HepG2 (cell line): ENCODE measurements around the gene HES1. TPM values are rescaled to one million over a fixed set of nuclear protein-coding genes. Genes with fewer than 3 reads are reported as not detected.

ENCODE experiments used
- GLI4 ChIP-seq: sonication (generic); formaldehyde crosslinking; IDR thresholded peaks from 2 replicates; pipeline ENCODE4 v1.5.1; 2020; ENCODE audit warnings: missing genetic modification reagents, mild to moderate bottlenecking, moderate library complexity, borderline replicate concordance
- HNF4A ChIP-seq: sonication (generic); formaldehyde crosslinking; IDR thresholded peaks from 2 replicates; pipeline ENCODE4 v1.4.0; 2020; ENCODE audit warnings: missing genetic modification reagents
- IKZF5 ChIP-seq: IDR thresholded peaks from 2 replicates; pipeline ENCODE4 v1.6.1; 2018; ENCODE audit warnings: missing genetic modification reagents, mild to moderate bottlenecking, missing compliant biosample characterization
- NKX3-1 ChIP-seq: sonication (generic); formaldehyde crosslinking; IDR thresholded peaks from 2 replicates; pipeline ENCODE4 v1.5.0; 2020; ENCODE audit warnings: missing genetic modification reagents
- STAG1 ChIP-seq: sonication (generic); formaldehyde crosslinking; IDR thresholded peaks from 2 replicates; pipeline ENCODE4 v1.4.0; 2020; ENCODE audit warnings: missing genetic modification reagents
- ZC3H4 ChIP-seq: sonication (generic); formaldehyde crosslinking; IDR thresholded peaks from 2 replicates; pipeline ENCODE4 v1.4.0; 2020; ENCODE audit warnings: missing genetic modification reagents, borderline replicate concordance
- ZFP37 ChIP-seq: sonication (generic); formaldehyde crosslinking; IDR thresholded peaks from 2 replicates; pipeline ENCODE4 v1.4.0; 2020; ENCODE audit warnings: missing genetic modification reagents, borderline replicate concordance
- ZNF142 ChIP-seq: sonication (generic); formaldehyde crosslinking; IDR thresholded peaks from 2 replicates; pipeline ENCODE4 v1.4.0; 2020; ENCODE audit warnings: missing genetic modification reagents
- ZNF260 ChIP-seq: sonication (generic); formaldehyde crosslinking; IDR thresholded peaks from 2 replicates; pipeline ENCODE4 v1.4.0; 2020; ENCODE audit warnings: missing genetic modification reagents, low read depth, mild to moderate bottlenecking, borderline replicate concordance
- ZNF292 ChIP-seq: sonication (generic); formaldehyde crosslinking; IDR thresholded peaks from 2 replicates; pipeline ENCODE4 v1.8.1; 2022; ENCODE audit warnings: mild to moderate bottlenecking, low read depth, missing genetic modification reagents, borderline replicate concordance
- ZNF350 ChIP-seq: sonication (generic); formaldehyde crosslinking; IDR thresholded peaks from 2 replicates; pipeline ENCODE4 v1.4.0; 2020; ENCODE audit warnings: mild to moderate bottlenecking, low read depth, missing genetic modification reagents, borderline replicate concordance
- ZNF354B ChIP-seq: sonication (generic); formaldehyde crosslinking; IDR thresholded peaks from 2 replicates; pipeline ENCODE4 v1.8.0; 2022; ENCODE audit warnings: mild to moderate bottlenecking, missing genetic modification reagents
- ZNF552 ChIP-seq: sonication (generic); formaldehyde crosslinking; IDR thresholded peaks from 2 replicates; pipeline ENCODE4 v1.9.0; 2022; ENCODE audit warnings: missing genetic modification reagents, mild to moderate bottlenecking, borderline replicate concordance
- polyA plus RNA-seq, 8 experiments: library from polyadenylated mRNA; depleted of rRNA in 3 of 8; stranded (reverse) in 7 of 8; unstranded in 1 of 8; fragments of >200 nt; fragmentation: Illumina TruSeq in 4 of 8; extraction: Trizol in 4 of 8; gene quantifications; 2 replicates each; pipeline versions ENCODE4 v1.2.1 to v1.2.3, GENCODE V29; 2011 to 2016; ENCODE audit warnings: low read depth in 4 of 8, missing spikeins in 1 of 8, mixed read lengths in 1 of 8; ENCODE audit not compliant: insufficient read depth in 1 of 8
- total RNA-seq, 5 experiments: library from RNA; depleted of rRNA; stranded (reverse); fragments of >200 nt; fragmentation: Illumina TruSeq; extraction: Trizol; gene quantifications; 2 replicates each; pipeline ENCODE4 v1.2.3, GENCODE V29; 2016; ENCODE audit warnings: low read depth in 1 of 5
- TF ChIP-seq, protein P1 (sequence below): sonication (generic); formaldehyde crosslinking; IDR thresholded peaks from 2 replicates; pipeline ENCODE4 v1.5.0; 2020; ENCODE audit warnings: missing genetic modification reagents
- TF ChIP-seq, protein P2 (sequence below): sonication (generic); formaldehyde crosslinking; IDR thresholded peaks from 2 replicates; pipeline ENCODE4 v1.9.0; 2021; ENCODE audit warnings: missing genetic modification reagents, borderline replicate concordance

HES1 gene
- total and polyA plus RNA-seq, 2 of the 13 experiments (the other 11 are each of a cell fraction or from before 2014, with no cell fraction given), result 15.4 to 19.8 TPM

DNA sequence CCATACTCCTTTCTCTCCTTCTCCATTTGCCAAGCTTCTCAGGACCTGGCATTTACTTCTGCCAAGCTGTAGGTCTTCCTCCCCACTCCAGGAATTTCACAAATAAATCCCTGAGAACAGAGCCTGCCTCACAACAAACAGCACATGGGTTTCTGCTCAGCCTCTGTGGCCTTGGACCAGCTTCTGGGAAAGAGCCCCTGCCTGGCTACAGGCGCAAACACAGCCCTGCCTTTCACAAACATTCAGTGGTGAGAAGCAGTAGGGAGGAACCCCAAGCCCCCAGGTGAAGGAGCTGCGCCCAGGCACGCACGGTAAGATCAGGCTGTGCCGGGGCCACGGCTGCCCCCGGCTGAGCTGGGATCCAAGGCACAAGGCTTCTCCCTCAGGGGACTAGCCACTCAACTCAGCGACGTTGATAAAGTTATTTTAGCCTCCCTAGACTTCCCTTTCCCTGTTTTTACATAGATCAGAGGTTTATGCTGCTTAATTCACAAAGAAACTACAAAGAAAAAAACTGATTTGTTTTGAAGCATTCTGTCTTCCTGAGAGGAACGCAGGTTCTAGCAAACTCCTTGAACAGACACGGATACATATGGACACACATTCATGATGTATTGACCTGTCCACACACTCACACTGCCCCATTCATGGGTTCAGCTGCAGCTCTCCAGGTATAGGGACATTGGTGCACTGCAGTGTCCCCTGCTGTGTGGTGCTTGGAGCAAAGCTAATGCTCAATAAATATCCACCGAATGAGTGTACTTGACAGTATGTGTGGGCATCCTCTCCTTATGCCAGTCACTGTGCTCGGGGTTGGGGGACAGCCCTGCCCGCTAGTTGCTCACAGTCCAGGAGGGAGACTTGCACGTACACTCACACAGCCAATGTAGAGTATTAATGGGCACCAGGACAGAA, 25.4 kb downstream of the HES1 start (continued):
- peak; percentile 51; the same call in 1 of the 2 replicates for TF ChIP-seq ZNF142 (CRISPR knock-in tag)
- no peak for TF ChIP-seq ZNF260 (CRISPR knock-in tag)
- no peak for TF ChIP-seq ZFP37 (CRISPR knock-in tag)
- TF ChIP-seq ZC3H4 (CRISPR knock-in tag), result no peak
- no peak for TF ChIP-seq ZNF552 (CRISPR knock-in tag)
- TF ChIP-seq IKZF5, result peak; percentile 56; the same call in 1 of the 2 replicates
- TF ChIP-seq GLI4 (CRISPR knock-in tag), result no peak
- no peak for TF ChIP-seq ZNF354B (CRISPR knock-in tag)
- peak; percentile 67; the same call in 1 of the 2 replicates for TF ChIP-seq ZNF292 (CRISPR knock-in tag)
- TF ChIP-seq HNF4A, result peak; percentile 48
- TF ChIP-seq NKX3-1, result peak; percentile 52; the same call in 1 of the 2 replicates
- no peak for TF ChIP-seq ZNF350 (CRISPR knock-in tag)
- TF ChIP-seq, protein P1, sequence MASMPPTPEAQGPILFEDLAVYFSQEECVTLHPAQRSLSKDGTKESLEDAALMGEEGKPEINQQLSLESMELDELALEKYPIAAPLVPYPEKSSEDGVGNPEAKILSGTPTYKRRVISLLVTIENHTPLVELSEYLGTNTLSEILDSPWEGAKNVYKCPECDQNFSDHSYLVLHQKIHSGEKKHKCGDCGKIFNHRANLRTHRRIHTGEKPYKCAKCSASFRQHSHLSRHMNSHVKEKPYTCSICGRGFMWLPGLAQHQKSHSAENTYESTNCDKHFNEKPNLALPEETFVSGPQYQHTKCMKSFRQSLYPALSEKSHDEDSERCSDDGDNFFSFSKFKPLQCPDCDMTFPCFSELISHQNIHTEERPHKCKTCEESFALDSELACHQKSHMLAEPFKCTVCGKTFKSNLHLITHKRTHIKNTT, result no peak
- TF ChIP-seq, protein P2, sequence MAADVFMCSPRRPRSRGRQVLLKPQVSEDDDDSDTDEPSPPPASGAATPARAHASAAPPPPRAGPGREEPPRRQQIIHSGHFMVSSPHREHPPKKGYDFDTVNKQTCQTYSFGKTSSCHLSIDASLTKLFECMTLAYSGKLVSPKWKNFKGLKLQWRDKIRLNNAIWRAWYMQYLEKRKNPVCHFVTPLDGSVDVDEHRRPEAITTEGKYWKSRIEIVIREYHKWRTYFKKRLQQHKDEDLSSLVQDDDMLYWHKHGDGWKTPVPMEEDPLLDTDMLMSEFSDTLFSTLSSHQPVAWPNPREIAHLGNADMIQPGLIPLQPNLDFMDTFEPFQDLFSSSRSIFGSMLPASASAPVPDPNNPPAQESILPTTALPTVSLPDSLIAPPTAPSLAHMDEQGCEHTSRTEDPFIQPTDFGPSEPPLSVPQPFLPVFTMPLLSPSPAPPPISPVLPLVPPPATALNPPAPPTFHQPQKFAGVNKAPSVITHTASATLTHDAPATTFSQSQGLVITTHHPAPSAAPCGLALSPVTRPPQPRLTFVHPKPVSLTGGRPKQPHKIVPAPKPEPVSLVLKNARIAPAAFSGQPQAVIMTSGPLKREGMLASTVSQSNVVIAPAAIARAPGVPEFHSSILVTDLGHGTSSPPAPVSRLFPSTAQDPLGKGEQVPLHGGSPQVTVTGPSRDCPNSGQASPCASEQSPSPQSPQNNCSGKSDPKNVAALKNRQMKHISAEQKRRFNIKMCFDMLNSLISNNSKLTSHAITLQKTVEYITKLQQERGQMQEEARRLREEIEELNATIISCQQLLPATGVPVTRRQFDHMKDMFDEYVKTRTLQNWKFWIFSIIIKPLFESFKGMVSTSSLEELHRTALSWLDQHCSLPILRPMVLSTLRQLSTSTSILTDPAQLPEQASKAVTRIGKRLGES, result no peak
- TF ChIP-seq STAG1 (CRISPR knock-in tag), result peak; percentile 27
